Erythroblast (primary cell): ENCODE measurements around the gene FLT3.

Experiments used
- GATA1 ChIP-seq: IDR thresholded peaks from 2 replicates; pipeline ENCODE4 v1.6.1; 2011; ENCODE audit warnings: low read depth, mild to moderate bottlenecking, control low read depth, low read length, moderate library complexity
- POLR2A ChIP-seq: IDR thresholded peaks from 2 replicates; pipeline ENCODE4 v1.6.1; 2011; ENCODE audit warnings: mild to moderate bottlenecking, low read length

- no peak for TF ChIP-seq POLR2A
- TF ChIP-seq GATA1, result no peak
Observed at GRCh38 chr13:28027607-28028364, 72.6 kb downstream of the FLT3 start.
